Adipocyte (in vitro differentiated cells): ENCODE data around the gene DIO3.

Source experiments
- DNase-seq: peaks from one replicate; pipeline ENCODE4 v3.0.0-alpha.2; 2015; ENCODE audit warnings: low read depth
- H3K27me3 ChIP-seq: replicated peaks from 2 replicates; pipeline ENCODE4 v1.7.0; 2013; ENCODE audit warnings: mild to moderate bottlenecking, low read length, moderate library complexity; ENCODE audit not compliant: control insufficient read depth, insufficient read depth
- H3K36me3 ChIP-seq: 2 replicates; pipeline ENCODE4 v1.7.0; 2013; ENCODE audit warnings: low read length, mild to moderate bottlenecking, moderate library complexity; ENCODE audit not compliant: control insufficient read depth, insufficient read depth, severe bottlenecking
- H3K4me1 ChIP-seq: 2 replicates; pipeline ENCODE4 v1.7.0; 2013; ENCODE audit warnings: mild to moderate bottlenecking, low read length, moderate library complexity; ENCODE audit not compliant: control insufficient read depth, insufficient read depth
- H3K4me3 ChIP-seq: 2 replicates; pipeline ENCODE4 v1.7.0; 2013; ENCODE audit warnings: mild to moderate bottlenecking, low read length, moderate library complexity
- H3K9ac ChIP-seq: 2 replicates; pipeline ENCODE4 v1.7.0; 2013; ENCODE audit warnings: mild to moderate bottlenecking, low read length, moderate library complexity
- H3K9me3 ChIP-seq: 2 replicates; pipeline ENCODE4 v1.7.0; 2013; ENCODE audit warnings: mild to moderate bottlenecking, low read length, moderate library complexity; ENCODE audit not compliant: control insufficient read depth

Gene DIO3

DNA sequence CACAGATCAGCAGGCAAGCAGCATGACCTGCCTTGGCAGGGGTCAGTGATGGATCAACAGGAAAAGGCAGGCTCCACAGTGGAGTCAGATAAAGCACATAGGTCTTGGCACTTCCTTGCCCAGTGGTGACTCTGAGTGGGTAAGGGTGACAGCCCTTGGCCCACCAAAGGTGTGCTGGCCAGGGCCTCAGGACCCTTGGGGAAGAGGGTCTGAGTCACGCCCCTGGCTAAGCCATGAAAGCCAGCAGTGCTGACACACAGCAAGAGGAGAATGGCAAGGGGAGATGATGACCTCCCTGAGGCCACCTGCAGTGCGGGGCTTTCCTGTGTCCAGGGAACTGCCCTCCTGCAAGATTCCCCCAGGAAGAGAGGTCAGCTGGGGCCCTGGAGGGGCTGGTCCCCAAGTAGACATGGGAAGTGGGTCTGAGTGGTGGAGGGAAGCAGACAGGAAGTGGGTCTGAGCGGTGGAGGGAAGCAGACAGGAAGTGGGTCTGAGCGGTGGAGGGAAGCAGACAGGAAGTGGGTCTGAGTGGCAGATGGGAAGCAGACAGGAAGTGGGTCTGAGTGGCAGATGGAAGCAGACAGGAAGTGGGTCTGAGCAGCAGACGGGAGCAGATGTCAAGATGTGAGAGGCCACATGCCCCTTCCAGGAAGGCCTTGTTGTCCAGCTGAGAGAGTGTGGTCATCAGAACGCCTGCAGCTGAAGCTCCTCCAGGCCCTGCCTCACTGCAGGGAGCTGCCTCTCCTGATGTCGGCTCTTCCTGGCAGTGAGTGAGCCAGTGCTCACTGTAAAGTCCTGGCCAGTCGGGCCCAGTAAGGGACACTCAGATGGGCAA is 34.8 kb downstream of the DIO3 start:
- Histone ChIP-seq H3K27me3 (peaks cover 21% of the 10 kb centered on the region), H3K4me1 (no peaks in the 10 kb centered on the region), H3K9me3 (peaks cover 13% of the 10 kb centered on the region), H3K4me3 (no peak overlapping the region), H3K36me3 (no peaks in the 10 kb centered on the region), H3K9ac (no peak overlapping the region)
- DNase-seq, result no peak

DNA sequence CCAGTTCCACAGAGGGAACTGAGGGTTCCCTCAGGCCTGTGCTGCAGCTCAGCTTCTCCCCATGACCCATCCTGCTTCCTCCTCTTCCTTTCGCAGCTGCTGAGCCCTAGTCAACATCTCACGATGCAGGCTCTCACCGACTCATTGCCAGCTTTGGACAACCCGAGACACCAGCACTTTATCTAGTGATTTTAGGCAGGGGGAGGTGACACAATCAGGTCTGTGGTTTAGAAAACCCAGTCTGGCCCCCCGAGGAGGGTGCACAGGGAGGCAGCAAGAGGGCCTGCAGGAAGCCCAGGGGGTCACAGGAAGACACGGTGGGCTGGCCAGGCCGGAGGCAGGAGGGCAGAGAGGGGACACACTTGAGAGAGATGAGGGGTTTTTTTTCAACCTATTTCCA is 35.4 kb downstream of the DIO3 start:
- Histone ChIP-seq H3K9me3 (peaks cover 13% of the 10 kb centered on the region), H3K4me3 (no peak overlapping the region), H3K4me1 (no peaks in the 10 kb centered on the region), H3K36me3 (no peaks in the 10 kb centered on the region), H3K27me3 (peaks cover 18% of the 10 kb centered on the region), H3K9ac (no peak overlapping the region)
- no peak for DNase-seq

DNA sequence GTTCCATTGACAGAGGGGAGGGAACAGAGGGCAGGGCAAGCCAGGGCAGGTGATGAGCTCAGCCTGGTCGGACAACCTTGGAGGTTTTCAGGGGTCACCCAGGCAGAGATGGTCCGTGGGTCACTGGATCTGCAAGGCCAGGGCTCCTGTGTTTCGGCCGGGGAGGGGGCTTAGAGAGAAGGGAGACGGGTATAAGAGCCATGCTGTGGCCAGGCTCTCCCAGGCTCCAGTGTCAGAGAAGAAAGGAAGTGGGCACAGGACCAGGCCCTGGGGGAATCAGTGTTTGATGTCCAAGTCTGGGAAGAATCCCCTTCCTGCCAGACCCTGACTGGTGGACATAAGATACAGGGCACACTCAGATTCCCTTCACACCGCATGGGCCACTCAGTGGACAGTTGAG is 36.9 kb downstream of the DIO3 start:
- Histone ChIP-seq H3K9me3 (peaks cover 13% of the 10 kb centered on the region), H3K4me1 (no peaks in the 10 kb centered on the region), H3K4me3 (no peak overlapping the region), H3K36me3 (no peaks in the 10 kb centered on the region), H3K9ac (no peak overlapping the region), H3K27me3 (peaks cover 13% of the 10 kb centered on the region)
- no peak for DNase-seq

GRCh38 chr14:101598571-101599233 is 37.4 kb downstream of the DIO3 start:
- Histone ChIP-seq H3K36me3 (no peaks in the 10 kb centered on the region), H3K9me3 (peaks cover 13% of the 10 kb centered on the region), H3K4me1 (no peaks in the 10 kb centered on the region), H3K4me3 (no peak overlapping the region), H3K9ac (no peak overlapping the region), H3K27me3 (peaks cover 10% of the 10 kb centered on the region)
- no peak for DNase-seq

DNA sequence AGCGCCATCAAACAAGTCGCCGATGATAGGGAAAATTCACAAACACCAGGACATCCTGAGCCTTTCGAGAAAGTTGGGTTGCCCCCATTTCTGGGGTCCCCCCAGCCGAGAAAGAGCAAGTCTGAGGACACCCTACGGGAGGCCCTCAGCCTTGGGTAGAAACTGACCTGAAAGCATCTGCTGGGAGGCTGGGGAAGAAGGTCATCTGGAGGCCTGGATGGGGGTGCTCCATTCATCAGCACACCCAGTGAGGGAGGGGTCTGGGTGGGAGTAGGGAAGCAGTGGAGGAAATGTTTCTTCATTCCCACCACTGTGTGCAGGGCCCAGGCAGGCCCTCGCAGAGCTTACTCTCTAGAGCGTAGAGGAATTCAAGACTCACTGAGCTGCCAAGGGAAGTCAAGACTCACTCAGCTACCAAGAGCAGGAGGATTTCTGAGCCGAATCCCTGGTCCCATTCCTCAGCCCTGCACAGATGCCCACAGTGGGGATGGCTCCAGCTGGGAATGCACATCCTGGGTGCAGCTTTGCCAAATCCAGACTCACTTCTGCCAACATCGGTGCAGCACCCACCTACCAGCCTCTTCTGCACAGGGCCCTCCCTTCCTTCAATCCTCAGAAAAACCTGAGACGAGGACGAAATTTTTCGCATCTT is 38.1 kb downstream of the DIO3 start:
- H3K4me3 ChIP-seq, result no peak overlapping the region
- H3K36me3 ChIP-seq, result no peaks in the 10 kb centered on the region
- DNase-seq, result no peak
- H3K9me3 ChIP-seq, result peaks cover 13% of the 10 kb centered on the region
- H3K9ac ChIP-seq, result no peak overlapping the region
- no peaks in the 10 kb centered on the region for H3K4me1 ChIP-seq
- peaks cover 10% of the 10 kb centered on the region for H3K27me3 ChIP-seq

GRCh38 chr14:101600336-101600890 is 39.1 kb downstream of the DIO3 start:
- Histone ChIP-seq H3K36me3 (no peaks in the 10 kb centered on the region), H3K9me3 (peaks cover 9% of the 10 kb centered on the region), H3K27me3 (peaks cover 15% of the 10 kb centered on the region), H3K4me1 (no peaks in the 10 kb centered on the region), H3K9ac (no peak overlapping the region), H3K4me3 (no peak overlapping the region)
- DNase-seq, result no peak

DNA sequence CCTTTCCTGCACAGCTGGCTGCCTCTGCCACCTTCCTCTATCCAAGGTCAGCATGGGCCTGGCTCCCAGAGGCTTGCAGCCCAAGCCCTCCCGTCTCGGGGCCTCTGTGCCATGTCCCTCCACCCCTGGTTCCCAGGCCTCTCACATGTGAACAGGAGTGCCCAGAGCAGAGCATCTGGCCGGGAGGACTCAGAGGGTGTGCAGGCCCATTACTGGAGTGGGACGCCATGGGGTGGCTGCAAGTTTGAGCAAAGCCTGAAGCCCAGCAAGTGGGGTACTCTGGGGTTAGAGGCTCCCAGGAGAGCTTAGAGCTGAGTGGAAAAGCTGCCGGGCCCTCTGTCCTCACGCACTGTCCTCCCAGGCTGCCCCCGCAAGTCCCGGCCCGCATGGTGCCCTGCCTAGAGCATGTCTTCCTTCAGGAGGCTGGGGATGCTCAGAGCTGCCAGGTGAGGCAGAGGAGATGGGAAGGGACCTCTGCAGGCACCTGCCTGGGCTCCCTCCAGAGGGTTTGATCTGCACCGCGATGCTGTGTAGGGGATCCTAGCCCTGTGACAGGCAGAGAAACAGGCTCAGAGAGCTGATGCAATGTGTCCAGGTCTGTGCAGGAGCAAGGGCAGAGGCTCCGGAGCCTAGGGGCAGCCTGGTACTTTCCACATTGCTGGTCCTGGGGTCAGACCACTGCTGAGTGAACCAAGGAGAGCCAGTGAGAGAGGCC is 39.8 kb downstream of the DIO3 start:
- no peak for DNase-seq
- H3K9ac ChIP-seq, result no peak overlapping the region
- peaks cover 9% of the 10 kb centered on the region for H3K9me3 ChIP-seq
- no peaks in the 10 kb centered on the region for H3K4me1 ChIP-seq
- no peaks in the 10 kb centered on the region for H3K36me3 ChIP-seq
- no peak overlapping the region for H3K4me3 ChIP-seq
- peaks cover 17% of the 10 kb centered on the region for H3K27me3 ChIP-seq

- Histone ChIP-seq H3K9ac (no peak overlapping the region), H3K9me3 (peaks cover 9% of the 10 kb centered on the region), H3K4me1 (no peaks in the 10 kb centered on the region), H3K36me3 (no peaks in the 10 kb centered on the region), H3K4me3 (no peak overlapping the region), H3K27me3 (peaks cover 21% of the 10 kb centered on the region)
- DNase-seq, result no peak
These were observed 40.5 kb downstream of the DIO3 start for GRCh38 chr14:101601606-101602465.

GRCh38 chr14:101602466-101602840 is 41.2 kb downstream of the DIO3 start:
- peaks cover 9% of the 10 kb centered on the region for H3K9me3 ChIP-seq
- H3K4me3 ChIP-seq, result no peak overlapping the region
- H3K36me3 ChIP-seq, result no peaks in the 10 kb centered on the region
- H3K27me3 ChIP-seq, result peaks cover 26% of the 10 kb centered on the region
- DNase-seq, result no peak
- no peaks in the 10 kb centered on the region for H3K4me1 ChIP-seq
- H3K9ac ChIP-seq, result no peak overlapping the region

- Histone ChIP-seq H3K4me3 (no peak overlapping the region), H3K9ac (no peak overlapping the region), H3K4me1 (no peaks in the 10 kb centered on the region), H3K36me3 (no peaks in the 10 kb centered on the region), H3K9me3 (peaks cover 3% of the 10 kb centered on the region), H3K27me3 (peaks cover 32% of the 10 kb centered on the region)
- DNase-seq, result no peak
These were observed 41.8 kb downstream of the DIO3 start for GRCh38 chr14:101603096-101603495.
